H54 (cell line): ENCODE results near the gene ARL5C.
"Not testable (repeated sequence)": the region's sequence is repeated elsewhere in the genome, so short reads cannot be mapped to it uniquely, and the experiment has no call there.

Experiments
- DNase-seq: peaks from one replicate; pipeline ENCODE4 v3.0.0; 2011; ENCODE audit warnings: low spot score, mixed read lengths; ENCODE audit not compliant: insufficient read length
- FAIRE-seq: peaks from 3 replicates; lab custom pipeline; 2011; peaks lifted over from hg19 to GRCh38; lab: Jason Lieb, UNC
- POLR2A ChIP-seq: IDR thresholded peaks from 2 replicates; pipeline ENCODE4 v1.6.1; 2011; ENCODE audit warnings: low read depth, mild to moderate bottlenecking, low read length

The ARL5C gene

DNA sequence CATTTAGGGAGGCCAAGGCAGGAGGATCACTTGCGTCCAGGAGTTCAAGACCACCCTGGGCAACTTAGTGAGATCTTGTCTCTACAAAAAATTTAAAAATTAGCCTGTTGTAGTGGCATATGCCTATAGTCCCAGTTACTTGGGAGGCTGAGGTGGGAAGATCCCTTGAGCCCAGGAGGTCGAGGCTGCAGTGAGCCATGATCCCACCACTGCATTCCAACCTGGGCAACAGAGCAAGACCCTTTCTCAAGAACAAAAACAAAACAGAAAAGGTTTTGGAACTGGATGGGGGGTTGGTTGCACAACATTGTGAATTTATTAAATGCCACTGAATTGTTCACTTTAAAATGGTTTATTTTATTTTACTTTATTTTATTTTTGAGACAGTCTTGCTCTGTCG is 35.8 kb downstream of the ARL5C start:
- no peak for TF ChIP-seq POLR2A
- DNase-seq (no peak), FAIRE-seq (no peak)

DNA sequence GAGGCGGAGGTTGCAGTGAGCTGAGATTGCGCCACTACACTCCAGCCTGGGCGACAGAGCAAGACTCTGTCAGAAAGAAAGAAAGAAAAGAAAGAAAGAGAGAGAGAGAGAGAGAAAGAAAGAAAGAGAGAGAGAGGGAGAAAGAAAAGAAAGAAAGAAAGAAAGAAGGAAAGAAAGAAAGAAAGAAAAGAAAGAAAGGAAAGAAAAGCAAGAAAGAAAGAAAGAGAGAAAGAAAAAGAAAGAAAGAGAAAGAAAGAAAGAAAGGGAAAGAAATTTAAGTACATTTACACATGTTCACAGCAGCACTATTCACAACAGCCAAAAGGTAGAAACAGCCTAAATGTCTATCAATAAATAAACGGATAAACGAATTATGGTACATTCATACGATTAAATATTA is 36.4 kb downstream of the ARL5C start:
- FAIRE-seq, DNase-seq: not testable (repeated sequence)

DNA sequence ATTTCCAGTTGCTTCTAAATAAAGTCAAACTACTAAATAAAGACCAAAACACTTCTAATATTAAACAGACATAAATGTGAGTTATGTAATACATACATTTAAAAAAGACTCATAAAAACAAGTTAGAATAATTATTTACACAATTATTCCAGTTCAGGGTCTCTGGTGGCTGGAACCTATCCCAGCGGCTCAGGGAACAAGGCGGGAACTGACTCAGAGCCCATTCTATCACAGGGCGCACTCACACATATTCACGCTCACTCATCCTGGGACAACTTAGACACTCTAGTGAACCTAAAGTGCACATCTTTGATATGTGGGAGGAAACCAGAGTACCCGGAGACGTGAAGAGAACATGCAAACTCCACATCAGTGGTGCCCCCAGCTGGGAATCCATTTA is 39.5 kb downstream of the ARL5C start:
- no peak for TF ChIP-seq POLR2A
- FAIRE-seq (no peak), DNase-seq (no peak)

DNA sequence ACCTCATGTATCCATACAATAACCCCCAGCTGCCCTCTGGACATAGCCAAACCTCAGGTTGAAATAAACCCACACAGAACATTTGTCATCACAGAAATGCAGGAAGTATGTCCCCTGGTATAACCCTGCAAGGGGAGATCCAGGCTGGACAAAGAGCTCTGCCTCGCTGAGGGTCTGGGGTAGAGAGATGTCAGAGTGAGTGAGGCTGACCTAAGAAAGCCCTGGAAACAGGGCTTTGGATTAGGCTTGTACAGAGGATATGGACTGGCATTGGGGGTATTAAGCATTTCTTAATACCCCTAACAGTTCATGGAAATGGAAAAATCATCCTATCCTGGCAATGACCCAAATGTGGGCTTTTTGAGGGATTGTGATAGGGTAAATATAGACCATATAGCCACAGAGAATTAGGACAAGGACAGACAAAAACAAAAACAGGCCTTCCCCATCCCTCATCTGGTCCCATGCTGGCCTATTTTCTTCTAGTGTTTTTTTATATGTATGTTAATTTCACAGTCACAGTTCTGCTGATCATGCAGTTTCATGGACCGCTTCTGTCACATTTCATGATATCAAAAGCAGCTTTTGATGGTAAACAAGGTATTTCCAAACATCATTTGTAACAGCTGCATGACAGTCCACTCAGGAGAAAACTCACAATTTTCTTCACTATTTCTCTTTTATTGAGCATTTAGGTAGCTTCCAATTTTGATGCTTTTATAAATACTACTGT is 40.7 kb downstream of the ARL5C start:
- TF ChIP-seq POLR2A = no peak
- FAIRE-seq (no peak), DNase-seq (no peak)

DNA sequence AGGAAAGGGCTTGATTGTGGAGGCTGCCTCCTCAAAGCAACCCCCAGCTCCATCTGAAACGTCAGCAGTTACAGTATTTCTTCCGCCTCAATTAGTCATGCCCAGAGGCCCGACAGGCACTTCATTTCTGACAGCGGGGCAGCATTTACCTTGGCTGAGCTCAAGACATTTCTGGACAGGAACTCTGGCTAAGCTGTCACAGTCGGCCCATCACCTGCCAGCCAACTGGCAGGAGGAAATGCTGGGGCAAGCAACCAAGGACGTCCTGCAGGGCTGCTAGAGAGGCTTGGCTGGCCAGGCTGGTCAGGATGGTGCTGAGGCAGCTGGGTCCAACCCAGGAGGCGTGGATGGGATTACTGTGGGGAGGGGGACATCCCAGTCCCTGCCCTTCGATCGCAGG is 42.3 kb downstream of the ARL5C start:
- no peak for TF ChIP-seq POLR2A
- no peak for FAIRE-seq
- DNase-seq = no peak

DNA sequence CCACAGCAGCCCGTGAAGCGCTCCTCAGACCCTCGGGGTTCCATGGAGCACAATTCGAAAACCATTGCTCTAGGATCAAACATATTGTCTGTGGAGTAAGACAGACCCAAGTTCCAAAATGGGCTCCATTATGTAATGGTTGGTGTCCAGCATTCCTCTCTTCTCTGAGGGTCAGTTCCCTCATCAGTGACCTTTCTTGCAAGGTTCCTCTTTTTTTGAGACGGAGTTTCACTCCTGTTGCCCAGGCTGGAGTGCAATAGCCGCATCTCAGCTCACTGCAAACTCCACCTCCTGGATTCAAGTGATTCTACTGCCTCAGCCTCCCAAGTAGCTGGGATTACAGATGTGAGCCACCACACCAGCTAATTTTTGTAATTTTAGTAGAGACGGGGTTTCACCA is 43.0 kb downstream of the ARL5C start:
- no peak for DNase-seq
- TF ChIP-seq POLR2A = no peak
- no peak for FAIRE-seq

DNA sequence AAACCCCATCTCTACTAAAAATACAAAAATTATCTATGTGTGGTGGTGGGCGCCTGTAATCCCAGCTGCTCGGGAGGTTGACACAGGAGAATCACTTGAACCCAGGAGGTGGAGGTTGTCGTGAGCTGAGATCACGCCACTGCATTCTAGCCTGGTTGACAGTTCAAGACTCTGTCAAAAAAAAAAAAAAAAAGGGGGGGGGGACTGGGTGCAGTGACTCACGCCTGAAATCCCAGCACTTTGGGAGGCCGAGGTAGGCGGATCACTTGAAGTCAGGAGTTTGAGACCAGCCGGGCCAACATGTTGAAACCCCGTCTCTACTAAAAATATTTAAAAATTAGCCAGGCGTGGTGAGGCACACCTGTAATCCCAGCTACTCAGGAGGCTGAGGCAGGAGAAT is 44.0 kb downstream of the ARL5C start:
- FAIRE-seq, DNase-seq: not testable (repeated sequence)

DNA sequence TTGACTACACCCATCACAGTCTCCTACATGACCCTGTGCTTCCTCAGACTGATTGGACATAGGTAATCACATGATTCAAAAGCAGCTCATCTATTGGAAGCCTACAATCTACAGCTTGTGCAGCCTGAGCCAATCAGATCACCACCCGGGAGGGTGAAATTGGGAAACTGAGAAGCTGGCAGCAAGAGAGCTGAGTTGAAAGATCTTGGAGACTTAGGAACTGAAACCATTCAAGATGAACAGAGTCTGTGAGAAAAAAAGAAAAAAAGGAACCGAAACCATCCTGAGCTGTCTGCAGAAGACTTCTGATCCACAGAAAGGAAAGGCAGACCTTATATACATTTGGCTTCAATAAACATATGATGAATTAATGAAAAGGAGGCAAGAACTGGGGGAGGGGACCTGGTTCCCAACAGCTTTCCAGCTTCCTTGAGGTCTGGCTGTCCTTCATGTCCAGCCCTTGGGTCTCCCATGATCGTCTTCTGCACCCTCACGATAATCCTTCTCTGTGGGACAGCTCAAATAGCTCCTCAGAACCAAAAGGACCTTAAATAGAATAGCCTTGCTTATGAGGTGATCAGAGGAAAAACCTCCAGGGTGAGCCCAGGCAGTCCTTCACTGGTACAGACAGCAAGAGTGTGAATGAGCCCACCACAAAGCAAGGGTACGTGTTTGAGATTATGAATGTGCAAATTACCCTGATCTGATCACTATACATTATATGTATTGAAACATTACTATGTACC is 47.1 kb downstream of the ARL5C start:
- FAIRE-seq = no peak
- TF ChIP-seq POLR2A = no peak

DNA sequence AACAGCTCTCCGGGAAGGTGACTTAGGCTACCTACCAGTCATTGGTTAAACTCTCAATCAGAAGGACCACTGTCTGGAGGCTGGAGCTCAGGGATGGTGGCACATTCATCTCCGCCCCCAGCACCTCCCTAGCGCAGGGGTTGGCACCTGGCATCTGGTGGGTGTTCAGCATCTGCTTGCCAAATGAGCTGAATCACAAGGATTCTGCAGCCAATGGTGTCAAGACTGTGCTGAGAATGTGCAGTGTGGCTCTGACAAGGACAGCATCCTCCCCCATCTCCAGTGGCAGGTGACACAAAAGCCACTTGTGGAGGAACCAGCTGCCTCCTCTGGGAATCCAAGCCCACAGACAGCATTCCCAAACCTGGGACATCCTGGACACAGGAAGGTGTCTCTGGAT is 49.7 kb downstream of the ARL5C start:
- DNase-seq (no peak), FAIRE-seq (no peak)
- TF ChIP-seq POLR2A = no peak

More for the DNA sequence above, 47.1 kb downstream of the ARL5C start:
- no peak for DNase-seq

DNA sequence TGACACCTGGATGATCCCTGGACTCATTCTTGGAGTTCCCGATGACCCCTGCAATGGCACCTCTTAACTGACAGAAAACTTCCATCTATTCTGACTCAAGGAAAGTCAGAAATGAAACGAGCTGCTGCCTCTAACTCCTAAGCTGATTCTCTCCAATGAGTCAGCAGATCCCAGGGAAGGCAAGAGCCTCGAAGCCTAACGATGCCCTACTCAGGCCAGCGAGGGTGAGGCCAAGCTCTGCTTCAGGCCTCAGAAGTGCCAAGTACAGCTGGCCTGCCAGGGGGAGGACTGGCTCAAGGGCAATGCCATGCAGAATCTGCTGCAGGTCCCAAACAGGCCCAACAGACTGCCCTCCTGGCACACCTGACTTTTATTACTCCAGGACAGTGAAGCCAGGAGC is 50.8 kb downstream of the ARL5C start:
- TF ChIP-seq POLR2A = no peak
- FAIRE-seq = no peak
- DNase-seq = no peak

DNA sequence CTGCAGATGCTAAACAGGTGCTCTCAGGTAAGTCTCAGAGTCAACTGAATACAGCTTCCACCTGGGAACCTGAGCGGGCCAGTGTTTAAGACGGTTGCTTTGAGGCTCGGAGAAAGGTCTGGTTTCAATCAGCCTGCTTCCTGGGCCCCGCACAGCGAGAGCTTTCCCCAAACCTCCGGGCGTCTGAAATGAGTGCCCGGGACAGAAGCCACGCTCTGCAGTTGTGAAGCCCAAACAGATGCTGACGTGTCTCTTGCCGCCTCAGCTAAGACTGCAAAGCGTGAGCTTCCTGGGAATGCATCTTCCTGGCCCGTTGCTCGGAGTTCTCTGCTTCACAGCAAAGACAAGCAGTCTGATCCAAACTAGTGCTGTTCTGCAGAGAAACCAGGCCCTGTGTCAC is 51.2 kb downstream of the ARL5C start:
- FAIRE-seq = no peak
- no peak for TF ChIP-seq POLR2A
- DNase-seq = no peak

DNA sequence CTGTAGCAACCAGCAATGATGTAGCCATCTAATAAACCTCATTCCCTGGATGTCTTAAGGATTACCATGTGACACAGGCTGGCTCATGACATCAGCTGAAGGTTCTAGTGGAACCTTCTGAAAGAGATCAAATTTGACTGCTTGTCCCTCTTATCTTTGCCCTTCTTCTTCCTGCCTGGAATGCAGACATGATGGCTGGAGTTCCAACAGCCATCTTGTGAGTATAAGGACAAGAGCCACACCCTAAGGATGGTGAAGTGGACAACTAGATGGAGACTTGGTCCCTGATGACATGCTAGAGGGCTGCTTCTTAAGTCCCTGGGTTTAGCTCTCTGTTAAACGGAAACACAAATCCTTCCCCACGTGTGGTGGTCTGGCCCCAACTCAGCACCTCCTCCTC is 52.1 kb downstream of the ARL5C start:
- DNase-seq = no peak
- no peak for FAIRE-seq
- no peak for TF ChIP-seq POLR2A

DNA sequence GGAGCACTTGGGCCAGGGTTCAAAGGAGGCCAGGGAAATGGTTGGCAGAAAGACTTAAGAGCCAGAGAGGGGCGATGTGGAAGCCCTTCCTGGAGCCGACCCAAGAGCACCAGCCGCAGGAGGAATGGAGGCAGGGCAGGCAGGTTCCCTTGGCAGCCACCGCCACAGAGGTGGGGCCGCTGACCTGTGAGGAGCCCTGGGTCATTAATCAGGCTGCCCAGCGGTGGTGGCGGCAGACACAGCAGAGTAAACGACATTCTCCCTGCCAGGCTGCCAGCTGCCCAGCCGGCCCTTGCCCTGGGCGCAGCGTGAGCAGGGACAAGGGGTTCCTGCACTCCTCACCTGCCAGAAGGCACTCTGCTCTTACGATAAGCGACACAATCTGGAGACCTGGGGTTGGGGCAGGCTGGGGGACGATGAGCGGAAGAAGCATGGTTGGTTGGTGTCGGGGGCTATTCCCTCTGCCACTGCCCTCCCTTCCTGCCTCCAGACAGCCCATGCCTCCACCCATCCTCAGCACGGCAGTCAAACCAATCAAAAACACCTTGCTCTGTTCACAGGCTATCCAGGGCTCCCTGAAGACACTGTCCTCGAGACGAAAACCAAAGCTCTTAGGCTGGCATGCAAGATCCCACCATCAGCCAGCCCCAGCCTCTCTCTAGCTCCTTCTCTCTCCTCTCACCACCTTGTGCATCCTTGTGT is 55.4 kb downstream of the ARL5C start:
- DNase-seq = no peak
- no peak for FAIRE-seq
- no peak for TF ChIP-seq POLR2A

DNA sequence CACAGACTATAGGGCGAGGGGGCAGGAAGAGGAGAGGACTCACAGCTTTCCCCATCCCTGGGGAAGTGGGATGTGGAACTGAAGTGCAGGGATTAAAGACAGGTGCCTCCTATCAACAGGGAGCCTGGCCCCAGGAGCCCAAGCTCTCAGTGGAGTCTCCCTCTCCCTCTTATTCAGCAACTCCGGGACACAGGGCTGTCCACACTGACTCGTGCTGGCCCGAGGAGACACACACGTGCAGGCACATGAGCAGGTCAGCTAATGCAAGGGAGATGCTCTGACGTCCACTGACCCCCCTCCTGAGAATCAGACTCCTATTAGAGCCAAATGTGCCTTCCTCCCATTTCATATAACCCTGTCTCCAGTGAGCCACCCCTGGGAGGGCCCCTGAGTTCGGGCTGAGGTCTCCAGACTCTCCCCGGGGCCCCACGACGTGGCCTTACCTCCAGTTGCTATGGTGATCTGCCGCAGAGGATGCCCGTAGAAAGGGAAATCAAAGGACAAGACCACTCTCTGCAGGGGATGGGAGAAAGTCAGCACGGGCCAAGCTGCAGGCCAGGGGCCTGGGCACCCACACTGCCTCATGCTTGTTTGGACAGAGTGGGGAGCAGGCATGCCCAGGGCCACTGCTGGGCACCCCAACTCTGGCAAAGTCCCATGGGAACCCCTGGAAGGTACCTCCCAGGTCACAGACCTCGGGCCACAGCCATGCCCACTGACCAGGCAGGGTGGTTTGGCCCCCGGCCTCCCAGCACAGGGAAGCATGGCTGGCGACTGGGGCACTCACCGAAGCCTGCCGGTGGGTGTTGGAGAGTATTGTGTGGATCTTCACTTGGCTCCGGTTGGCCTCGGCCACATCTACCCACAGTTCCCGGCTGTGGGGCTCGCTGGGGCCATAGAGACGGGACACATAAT is 57.2 kb downstream of the ARL5C start:
- no peak for FAIRE-seq
- TF ChIP-seq POLR2A = no peak
- DNase-seq = no peak
